22Rv1 (cell line): ENCODE data around the gene METTL25.

ENCODE experiments used
- CTCF ChIP-seq: fragments of 450-650 bp; IDR thresholded peaks from 2 replicates; pipeline ENCODE4 v1.5.1; 2017; ENCODE audit warnings: mild to moderate bottlenecking
- ZFX ChIP-seq: fragments of 450-650 bp; IDR thresholded peaks from 2 replicates; pipeline ENCODE4 v1.6.1; 2017; ENCODE audit warnings: antibody characterized with exemption, borderline replicate concordance

- TF ChIP-seq CTCF (no peak), ZFX (no peak)
These were observed 90.7 kb downstream of the METTL25 start for GRCh38 chr12:82448911-82449578.
